HG02943 (cell line): ENCODE data around the gene EXOSC10.
"Not testable (repeated sequence)": the region's sequence is repeated elsewhere in the genome, so short reads cannot be mapped to it uniquely, and the experiment has no call there.

Source experiments
- ATAC-seq: cut with Tn5 transposase; IDR thresholded peaks from one replicate; pipeline ENCODE4 v1.9.1; 2021; ENCODE audit warnings: mild to moderate bottlenecking, low read depth, moderate library complexity; ENCODE audit not compliant: unreplicated experiment

EXOSC10 gene

DNA sequence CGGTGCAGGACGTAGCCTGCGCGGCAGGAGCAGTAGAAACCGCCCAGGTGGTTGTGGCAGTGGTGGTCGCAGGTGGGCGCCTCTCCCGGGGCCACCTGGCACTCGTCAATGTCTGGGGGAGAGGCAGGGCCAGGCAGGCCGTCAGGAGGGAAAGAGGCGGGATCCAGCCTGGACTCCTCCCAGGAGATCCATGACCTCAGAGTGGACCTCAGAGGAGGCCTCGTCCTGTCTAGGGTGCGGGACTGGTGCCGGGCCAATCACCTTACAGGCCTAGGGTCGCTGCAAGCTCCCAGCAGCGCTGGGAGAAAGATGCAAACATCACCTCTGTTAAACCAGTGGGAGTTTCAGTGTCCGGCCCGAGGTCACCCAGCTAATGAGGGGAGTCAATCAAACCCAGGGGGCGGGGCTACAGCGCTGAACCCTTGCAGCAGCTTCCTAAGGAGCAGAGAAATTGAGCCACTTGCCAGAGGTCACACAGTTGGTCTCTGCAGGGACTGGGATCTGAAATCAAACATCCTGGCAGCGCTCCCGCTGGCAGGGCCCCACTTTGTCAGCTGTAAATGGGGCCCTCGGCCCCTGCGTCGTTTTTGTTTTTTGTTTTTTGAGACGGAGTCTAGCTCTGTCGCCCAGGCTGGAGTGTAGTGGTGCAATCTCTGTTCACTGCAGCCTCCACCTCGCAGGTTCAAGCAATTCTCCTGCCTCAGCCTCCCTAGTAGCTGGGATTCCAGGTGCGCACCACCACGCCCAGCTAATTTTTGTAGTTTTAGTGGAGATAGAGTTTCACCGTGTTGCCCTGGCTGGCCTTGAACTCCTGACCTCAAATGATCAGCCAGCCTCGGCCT, 54.0 kb downstream of the EXOSC10 start:
- no peak for ATAC-seq

- ATAC-seq: no peak
Measured at GRCh38 chr1:11044849-11045427, 54.7 kb downstream of the EXOSC10 start.

DNA sequence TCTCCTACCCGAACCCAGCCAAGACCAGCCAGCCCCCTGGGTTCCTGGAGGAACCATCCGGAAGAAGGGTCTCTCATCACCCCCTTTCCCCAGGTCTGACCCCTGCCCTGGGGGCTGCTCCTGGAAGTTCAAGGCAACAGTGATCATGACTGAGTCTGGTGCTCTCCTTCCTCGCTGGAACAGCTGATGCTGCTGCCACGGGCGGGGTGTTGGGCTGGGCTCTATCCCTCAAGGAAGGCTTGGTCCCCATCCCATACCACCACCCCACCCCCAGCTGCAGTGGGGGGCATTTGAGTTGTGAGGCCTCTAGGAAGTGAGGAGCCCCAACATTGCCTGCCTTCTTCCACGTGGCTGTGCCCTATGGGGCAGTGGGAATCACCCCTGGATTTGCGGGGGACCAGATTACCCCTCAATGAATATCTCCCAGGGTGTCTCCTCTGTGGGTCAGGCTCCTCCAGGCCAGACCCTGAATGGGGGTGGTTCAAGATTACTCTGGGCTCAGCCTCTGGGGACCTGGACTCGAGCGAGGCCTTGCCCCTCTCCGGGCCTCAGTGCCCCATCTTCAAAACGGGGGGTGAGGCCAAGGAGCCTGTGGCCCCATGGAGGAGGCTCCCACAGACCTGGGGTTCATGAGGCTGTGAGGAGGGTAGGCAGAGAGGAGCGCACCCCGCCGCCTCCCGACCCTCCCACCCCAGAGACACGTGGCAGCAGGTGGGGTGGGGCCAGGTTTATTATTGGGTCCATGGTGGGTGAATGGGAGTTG, 55.4 kb downstream of the EXOSC10 start:
- no peak for ATAC-seq

- no peak for ATAC-seq
Measured at GRCh38 chr1:11042995-11043874, 56.4 kb downstream of the EXOSC10 start.

GRCh38 chr1:11042065-11042464, 57.6 kb downstream of the EXOSC10 start:
- ATAC-seq: no peak

DNA sequence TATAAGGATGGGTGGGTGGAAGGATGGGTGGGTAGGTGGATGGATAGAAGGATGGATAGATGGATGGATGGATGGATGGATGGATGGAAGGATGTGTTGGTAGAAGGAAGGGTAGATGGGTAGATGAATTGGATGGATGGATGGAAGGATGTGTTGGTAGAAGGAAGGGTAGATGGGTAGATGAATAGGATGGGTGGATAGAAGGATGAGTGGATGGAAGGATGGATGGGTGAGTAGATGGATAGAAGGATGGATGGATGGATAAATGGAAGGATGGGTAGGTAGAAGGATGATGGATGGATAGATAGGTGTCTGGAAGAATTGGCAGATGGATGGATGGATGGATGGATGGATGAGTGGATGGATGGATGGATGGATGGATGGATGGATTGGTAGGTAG, 58.6 kb downstream of the EXOSC10 start:
- no peak for ATAC-seq

DNA sequence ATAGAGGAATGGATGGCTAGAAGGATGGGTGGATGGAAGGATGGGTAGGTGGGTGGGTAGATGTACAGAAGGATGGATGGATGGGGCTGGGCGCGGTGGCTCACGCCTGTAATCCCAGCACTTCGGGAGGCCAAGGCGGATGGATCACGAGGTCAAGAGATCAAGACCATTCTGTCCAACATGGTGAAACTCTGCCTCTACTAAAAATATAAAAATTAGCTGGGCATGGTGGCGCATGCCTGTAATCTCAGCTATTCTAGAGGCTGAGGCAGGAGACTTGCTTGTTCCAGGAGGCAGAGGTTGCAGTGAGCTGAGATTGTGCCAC, 59.6 kb downstream of the EXOSC10 start:
- ATAC-seq: not testable (repeated sequence)

GRCh38 chr1:11039351-11040104, 60.1 kb downstream of the EXOSC10 start:
- ATAC-seq: no peak

- ATAC-seq: no peak
Measured at GRCh38 chr1:11037740-11038182, 61.9 kb downstream of the EXOSC10 start.

DNA sequence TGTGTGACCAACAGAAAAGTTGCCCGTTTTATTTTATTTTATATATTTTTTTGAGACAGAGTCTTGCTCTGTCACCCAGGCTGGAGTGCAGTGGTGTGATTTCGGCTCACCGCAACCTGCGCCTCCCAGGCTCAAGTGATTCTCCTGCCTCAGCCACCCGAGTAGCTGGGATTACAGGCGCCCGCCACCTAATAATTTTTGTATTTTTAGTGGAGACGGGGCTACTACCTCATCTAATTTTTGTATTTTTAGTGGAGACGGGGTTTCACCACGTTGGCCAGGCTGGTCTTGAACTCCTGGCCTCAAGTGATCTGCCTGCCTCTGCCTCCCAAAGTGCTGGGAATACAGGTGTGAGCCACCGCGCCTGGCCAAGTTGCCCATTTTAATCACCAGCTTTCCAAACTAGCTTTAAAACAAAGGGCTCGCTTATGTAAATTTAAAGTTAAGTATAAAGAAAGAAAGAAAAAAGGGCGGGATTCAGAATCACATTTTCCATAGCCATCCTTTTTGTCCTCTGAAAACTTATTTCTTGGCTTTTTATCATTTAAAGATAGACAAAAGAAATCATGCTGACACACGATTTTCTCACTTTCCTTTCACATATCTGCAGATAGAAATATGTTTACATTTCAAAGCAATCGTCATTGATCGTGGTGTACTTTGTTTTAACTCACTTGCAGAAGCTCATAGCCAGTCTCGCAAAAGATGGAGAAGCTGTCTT, 62.5 kb downstream of the EXOSC10 start:
- not testable (repeated sequence) for ATAC-seq

DNA sequence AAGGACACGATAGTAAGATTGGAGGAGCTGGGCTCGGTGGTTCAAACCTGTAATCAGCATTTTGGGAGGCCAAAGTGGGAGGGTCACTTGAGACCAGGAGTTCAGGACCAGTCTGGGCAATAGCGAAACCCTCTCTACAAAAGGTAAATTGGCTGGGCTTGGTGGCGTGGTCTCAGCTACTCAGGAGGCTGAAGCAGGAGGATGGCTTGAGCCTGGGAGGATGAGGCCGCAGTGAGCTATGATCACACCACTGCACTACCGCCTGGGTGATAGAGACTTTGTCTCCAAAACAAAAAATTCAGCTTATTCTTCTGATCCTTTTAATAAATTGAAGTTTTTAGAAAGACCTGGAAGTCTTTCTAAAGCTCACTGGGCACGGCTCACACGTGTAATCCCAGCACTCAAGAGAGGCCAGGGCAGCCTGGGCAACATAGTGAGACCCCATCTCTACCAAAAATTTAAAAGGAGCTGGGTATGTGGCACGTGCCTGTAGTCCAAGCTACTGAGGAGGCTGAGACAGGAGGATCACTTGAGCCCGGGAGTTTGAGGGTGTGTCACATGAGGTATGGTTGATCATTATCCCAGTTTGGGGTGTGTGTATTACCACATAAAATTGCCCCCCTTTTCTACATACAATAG, 67.9 kb downstream of the EXOSC10 start:
- no peak for ATAC-seq

- no peak for ATAC-seq
Measured at GRCh38 chr1:11030865-11031264, 68.8 kb downstream of the EXOSC10 start.

DNA sequence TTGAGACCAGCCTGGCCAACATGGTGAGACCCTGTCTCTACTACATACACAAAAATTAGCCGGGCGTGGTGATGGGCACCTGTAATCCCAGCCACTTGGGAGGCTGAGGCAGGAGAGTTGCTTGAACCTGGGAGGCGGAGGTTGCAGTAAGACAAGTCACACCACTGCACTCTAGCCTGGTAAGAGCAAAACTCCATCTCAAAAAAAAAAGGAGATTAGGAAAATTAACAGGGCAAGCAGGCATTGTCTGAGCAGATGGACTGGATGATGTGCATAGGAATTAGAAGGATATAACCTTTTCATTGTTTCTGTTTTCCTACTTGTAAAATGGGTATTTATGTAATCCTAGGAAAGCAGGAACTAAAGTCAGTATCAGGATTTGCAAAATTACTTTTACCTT, 71.7 kb downstream of the EXOSC10 start:
- ATAC-seq: no peak

DNA sequence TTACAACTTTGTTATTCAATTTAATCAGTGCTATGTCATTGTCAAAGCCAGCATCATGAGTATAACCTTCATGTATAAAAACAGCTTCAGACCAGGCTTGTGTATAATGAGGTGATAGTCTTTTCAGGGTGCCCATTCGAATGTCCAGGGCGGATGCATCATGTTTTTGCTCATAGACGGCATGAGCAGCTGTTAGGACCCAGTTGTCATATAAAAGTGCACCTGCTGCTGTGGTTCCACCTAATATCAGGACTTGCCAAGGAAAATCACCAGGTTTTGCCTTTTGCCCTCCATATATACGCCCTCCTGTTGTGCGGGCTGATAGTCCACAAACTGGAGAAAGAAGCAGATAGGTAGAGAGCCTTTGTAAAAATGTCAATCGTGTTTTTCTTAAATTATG, 72.4 kb downstream of the EXOSC10 start:
- ATAC-seq: no peak

- no peak for ATAC-seq
Measured at GRCh38 chr1:11026903-11027302, 72.8 kb downstream of the EXOSC10 start.

- no peak for ATAC-seq
Measured at GRCh38 chr1:11026052-11026451, 73.6 kb downstream of the EXOSC10 start.

- no peak for ATAC-seq
Measured at GRCh38 chr1:11025618-11026017, 74.1 kb downstream of the EXOSC10 start.

- no peak for ATAC-seq
Measured at GRCh38 chr1:11024874-11025203, 74.8 kb downstream of the EXOSC10 start.
